GM19351 (cell line): Measurements from ENCODE around the gene ABHD17B.

ENCODE experiments used
- ATAC-seq: cut with Tn5 transposase; IDR thresholded peaks from one replicate; pipeline ENCODE4 v1.9.1; 2021; ENCODE audit warnings: mild to moderate bottlenecking, moderate library complexity; ENCODE audit not compliant: unreplicated experiment

ABHD17B gene

GRCh38 chr9:71822935-71823334 is 88.1 kb downstream of the ABHD17B start:
- ATAC-seq = no peak

GRCh38 chr9:71822456-71822855 is 88.5 kb downstream of the ABHD17B start:
- ATAC-seq = no peak

GRCh38 chr9:71821405-71821804 is 89.6 kb downstream of the ABHD17B start:
- no peak for ATAC-seq

GRCh38 chr9:71820403-71820921 is 90.5 kb downstream of the ABHD17B start:
- no peak for ATAC-seq

- ATAC-seq = no peak
Measured at GRCh38 chr9:71819115-71819739, 91.8 kb downstream of the ABHD17B start.

- no peak for ATAC-seq
Measured at GRCh38 chr9:71816916-71817451, 94.0 kb downstream of the ABHD17B start.
